ENCODE measurements around the gene CEP76. TPM values are rescaled to one million over a fixed set of nuclear protein-coding genes. Genes with fewer than 3 reads are reported as not detected.
"Not testable (repeated sequence)": the region's sequence is repeated elsewhere in the genome, so short reads cannot be mapped to it uniquely, and the experiment has no call there.

The CEP76 gene
- total RNA-seq, 2 donors from 2014 or later: 10.1 to 14.4 TPM

DNA sequence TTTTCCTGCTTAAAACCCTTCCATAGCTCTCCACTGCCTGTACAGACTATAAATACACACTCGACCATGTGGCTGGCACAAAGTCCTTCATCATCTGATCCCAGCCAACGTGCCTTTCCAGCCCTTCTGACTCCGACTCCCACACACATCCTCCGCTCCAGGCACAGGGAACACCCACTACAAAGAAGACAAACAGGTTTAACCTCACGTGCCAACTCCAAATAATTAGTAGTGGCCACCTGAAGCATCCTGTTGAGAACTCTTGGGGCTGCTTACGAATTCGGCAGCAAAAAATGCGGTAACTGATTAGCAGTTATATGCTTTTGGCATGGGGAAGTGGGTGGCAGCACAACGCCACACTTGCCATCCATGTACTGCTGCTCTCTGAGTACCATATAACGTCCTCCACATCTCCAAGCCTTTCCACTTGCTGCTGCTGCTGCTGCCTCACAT, 56.7 kb downstream of the CEP76 start:
- H3K36me3 Mint-ChIP-seq: no peaks in the 10 kb centered on the region
- H3K4me1 Mint-ChIP-seq (ENCODE audit: low read depth in 2 of 2): no peaks in the 10 kb centered on the region
- no peak overlapping the region for H3K4me3 Mint-ChIP-seq
- H3K9me3 Mint-ChIP-seq: no peaks in the 10 kb centered on the region
- no peak for ATAC-seq
- H3K27ac Mint-ChIP-seq: no peak overlapping the region
- H3K27me3 Mint-ChIP-seq: peaks cover 0 to 5% of the 10 kb centered on the region in 2 donors
- DNase-seq (ENCODE audit: low spot score): no peak

DNA sequence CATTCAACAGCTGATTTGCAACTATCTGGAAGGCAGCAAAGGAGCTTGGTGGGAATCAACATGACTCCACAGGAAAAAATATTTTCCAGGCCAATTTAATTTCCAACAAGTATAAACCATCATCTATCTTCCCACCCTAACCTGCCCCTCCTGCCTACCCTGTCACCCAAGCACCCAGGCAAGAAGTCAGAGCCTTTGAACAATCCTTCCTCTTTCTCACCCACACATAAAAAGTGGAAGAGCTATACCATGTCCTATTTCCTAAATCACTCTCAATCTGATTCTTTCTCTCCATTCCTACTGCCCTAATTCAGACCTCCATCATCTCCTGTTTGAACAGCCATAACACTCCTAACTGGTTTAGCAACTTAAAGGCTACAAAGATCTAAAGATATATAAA, 57.3 kb downstream of the CEP76 start:
- Mint-ChIP-seq H3K36me3 (no peaks in the 10 kb centered on the region), H3K27me3 (peaks cover 0 to 5% of the 10 kb centered on the region in 2 donors), H3K9me3 (no peaks in the 10 kb centered on the region), H3K27ac (no peak overlapping the region), H3K4me3 (no peak overlapping the region), H3K4me1 (ENCODE audit: low read depth in 2 of 2) (no peaks in the 10 kb centered on the region)
- DNase-seq (ENCODE audit: low spot score) (no peak), ATAC-seq (no peak)

DNA sequence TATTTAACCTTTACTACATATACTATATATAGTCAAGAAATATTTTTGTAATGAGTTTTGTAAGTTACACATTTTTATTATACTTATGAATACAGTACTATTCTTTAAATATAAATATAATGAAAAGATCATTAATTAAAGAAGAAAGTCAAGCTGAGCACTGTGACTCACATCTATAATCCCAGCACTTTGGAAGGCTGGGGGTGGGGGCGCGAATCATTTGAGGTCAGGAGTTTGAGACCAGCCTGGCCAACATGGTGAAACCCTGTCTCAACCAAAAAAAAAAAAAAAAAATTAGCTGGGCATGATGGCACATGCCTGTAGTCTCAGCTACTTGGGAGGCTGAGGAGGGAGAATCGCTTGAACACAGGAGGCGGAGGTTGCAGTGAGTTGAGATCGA, 58.8 kb downstream of the CEP76 start:
- H3K36me3 Mint-ChIP-seq; H3K27ac Mint-ChIP-seq; ATAC-seq; H3K4me3 Mint-ChIP-seq; DNase-seq (ENCODE audit: low spot score); H3K27me3 Mint-ChIP-seq; H3K4me1 Mint-ChIP-seq (ENCODE audit: low read depth in 2 of 2); H3K9me3 Mint-ChIP-seq: not testable (repeated sequence)

DNA sequence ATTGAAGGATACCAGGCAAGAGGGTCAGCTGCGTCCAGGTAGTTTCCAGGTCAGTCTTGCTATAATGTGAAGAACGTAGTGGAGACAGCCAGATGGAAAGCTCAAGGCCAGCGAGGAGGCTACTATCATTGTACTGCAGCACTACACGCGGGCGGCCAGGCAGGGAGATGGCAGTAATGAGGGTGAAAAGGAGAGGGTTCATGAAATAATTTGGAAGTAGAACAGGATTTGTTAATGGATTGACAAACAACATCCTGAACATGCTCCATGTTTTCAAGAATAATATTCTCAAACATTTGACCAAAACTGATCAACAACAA, 61.7 kb downstream of the CEP76 start:
- peaks cover 3 to 5% of the 10 kb centered on the region in 2 donors for H3K4me1 Mint-ChIP-seq (ENCODE audit: low read depth in 2 of 2)
- H3K4me3 Mint-ChIP-seq: no peak overlapping the region
- peaks cover 0 to 5% of the 10 kb centered on the region in 2 donors for H3K27me3 Mint-ChIP-seq
- ATAC-seq: no peak
- no peak overlapping the region for H3K27ac Mint-ChIP-seq
- no peaks in the 10 kb centered on the region for H3K36me3 Mint-ChIP-seq
- DNase-seq (ENCODE audit: low spot score): no peak
- H3K9me3 Mint-ChIP-seq: no peaks in the 10 kb centered on the region

DNA sequence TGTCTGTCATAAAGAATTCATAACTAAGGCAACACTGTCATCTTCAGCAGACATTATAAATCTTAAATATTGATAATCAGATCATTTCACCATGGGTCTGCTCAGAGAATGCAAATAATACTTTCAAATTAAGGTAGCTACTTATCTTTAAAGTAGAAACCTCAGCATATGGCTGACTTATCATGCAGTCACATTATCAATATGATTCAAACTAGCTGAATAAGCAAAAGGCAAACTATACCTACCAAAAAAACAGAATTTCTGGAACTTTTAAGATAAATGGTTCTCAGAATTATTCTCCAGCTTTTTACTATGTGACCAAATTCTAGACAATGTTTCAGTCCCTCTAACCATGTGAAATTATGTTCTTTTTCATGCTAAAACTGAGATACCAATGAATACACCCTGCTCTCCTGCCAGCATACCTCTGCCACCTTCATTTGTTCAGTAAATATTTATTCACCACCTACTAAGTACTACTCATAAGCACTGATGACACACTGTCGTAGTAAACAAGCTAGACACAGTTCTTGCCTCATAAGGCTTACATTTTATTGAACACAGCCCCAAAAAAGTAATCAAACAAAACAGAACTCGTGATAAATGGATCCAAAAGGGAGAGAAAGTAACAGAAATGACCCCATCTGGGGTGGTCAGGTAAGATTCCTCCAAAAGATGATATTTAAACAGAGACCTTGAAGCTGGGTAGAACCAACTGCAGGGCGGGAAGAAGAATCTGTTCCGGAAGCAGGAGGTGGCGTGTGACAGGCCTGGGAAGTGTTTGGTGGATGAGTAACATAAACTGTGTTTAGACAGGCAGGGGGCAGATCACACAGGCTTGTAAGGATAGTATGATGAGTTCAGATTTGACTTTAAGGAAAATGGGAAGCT, 62.3 kb downstream of the CEP76 start:
- no peak overlapping the region for H3K4me3 Mint-ChIP-seq
- DNase-seq (ENCODE audit: low spot score) (no peak), ATAC-seq (no peak)
- H3K27ac Mint-ChIP-seq: no peak overlapping the region
- H3K36me3 Mint-ChIP-seq: no peaks in the 10 kb centered on the region
- H3K9me3 Mint-ChIP-seq: no peaks in the 10 kb centered on the region
- H3K27me3 Mint-ChIP-seq: no peaks in the 10 kb centered on the region
- peaks cover 3 to 5% of the 10 kb centered on the region in 2 donors for H3K4me1 Mint-ChIP-seq (ENCODE audit: low read depth in 2 of 2)

DNA sequence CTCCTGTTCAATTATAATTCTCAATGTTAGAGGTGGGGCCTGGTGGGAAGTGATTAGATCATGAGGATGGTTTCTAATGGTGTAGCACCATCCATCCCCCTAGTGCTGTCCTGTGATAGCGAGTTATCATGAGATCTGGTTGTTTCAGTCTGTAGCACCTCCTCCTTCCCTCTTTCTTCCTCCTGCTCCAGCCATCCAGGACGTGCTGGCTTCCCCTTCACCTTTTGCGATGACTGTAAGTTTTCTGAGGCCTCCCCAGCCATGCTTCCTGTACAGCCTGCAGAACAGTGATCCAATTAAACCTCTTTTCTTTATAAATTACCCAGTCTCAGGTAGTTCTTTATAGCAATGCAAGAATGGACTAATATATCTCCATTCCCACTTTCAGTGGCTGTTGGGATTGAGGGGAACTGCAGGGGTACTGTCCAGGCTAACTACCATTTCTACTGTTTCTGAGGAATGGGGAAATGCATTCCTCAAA, 63.8 kb downstream of the CEP76 start:
- ATAC-seq (no peak), DNase-seq (ENCODE audit: low spot score) (no peak)
- no peaks in the 10 kb centered on the region for H3K36me3 Mint-ChIP-seq
- H3K9me3 Mint-ChIP-seq: no peaks in the 10 kb centered on the region
- no peaks in the 10 kb centered on the region for H3K27me3 Mint-ChIP-seq
- no peak overlapping the region for H3K4me3 Mint-ChIP-seq
- H3K27ac Mint-ChIP-seq: no peak overlapping the region
- H3K4me1 Mint-ChIP-seq (ENCODE audit: low read depth in 2 of 2): peaks cover 3 to 5% of the 10 kb centered on the region in 2 donors

DNA sequence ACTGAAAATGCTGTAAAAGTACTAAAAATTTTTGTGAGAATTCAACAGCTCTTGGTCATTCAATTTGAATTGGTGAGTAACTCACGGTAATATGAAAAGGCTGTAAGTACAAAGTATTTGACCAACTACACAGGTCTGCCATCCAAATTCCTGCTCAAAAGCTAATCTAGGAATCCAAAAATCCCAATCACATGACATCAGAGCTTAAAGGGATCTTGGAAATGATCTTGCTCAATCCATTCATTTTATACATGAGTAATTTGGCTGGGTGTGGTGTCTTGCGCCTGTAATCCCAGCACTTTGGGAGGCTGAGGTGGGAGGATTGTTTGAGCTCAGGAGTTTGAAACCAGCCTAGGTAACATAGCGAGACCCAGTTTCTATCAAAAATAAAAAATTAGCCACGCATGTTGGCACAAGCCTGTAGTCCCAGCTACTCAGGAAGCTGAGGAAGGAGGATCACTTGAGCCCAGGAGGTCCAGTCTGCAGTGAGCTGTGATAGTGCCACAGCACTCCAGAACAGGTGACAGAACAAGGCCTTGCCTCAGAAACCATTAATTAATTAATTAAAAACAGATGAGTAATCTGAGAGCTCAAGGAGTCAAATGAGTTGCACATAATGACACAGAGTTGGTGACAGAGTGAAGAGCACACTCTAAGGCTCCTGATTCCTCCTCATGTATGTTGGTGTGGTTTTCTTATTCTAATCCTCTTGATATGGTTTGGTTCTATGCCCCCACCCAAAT, 64.5 kb downstream of the CEP76 start:
- ATAC-seq: no peak

DNA sequence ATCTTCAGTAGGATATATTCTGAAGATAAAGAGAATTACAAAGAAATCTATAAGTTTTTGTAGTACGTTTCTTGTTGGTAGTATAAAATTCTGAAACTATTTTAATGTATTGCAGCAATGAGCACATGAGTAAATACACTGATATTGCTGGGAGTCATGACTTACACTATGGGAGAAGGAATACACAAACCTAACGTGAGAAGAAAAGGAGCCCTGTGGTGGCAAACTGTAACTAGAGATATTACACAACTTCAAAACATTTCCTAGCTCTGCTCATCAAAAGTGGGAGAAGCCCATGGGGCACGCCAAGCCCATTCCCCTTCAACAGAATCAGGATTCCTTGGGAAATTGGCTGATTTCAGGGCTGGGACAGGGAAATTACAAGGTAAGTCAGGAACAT, 65.1 kb downstream of the CEP76 start:
- no peaks in the 10 kb centered on the region for H3K9me3 Mint-ChIP-seq
- H3K27me3 Mint-ChIP-seq: no peaks in the 10 kb centered on the region
- DNase-seq (ENCODE audit: low spot score) (no peak), ATAC-seq (no peak)
- H3K27ac Mint-ChIP-seq: no peak overlapping the region
- H3K36me3 Mint-ChIP-seq: no peaks in the 10 kb centered on the region
- no peak overlapping the region for H3K4me3 Mint-ChIP-seq
- H3K4me1 Mint-ChIP-seq (ENCODE audit: low read depth in 2 of 2): peaks cover 3 to 5% of the 10 kb centered on the region in 2 donors

More for the DNA sequence above, 64.5 kb downstream of the CEP76 start:
- Mint-ChIP-seq H3K4me1 (ENCODE audit: low read depth in 2 of 2) (peaks cover 3 to 5% of the 10 kb centered on the region in 2 donors), H3K36me3 (no peaks in the 10 kb centered on the region), H3K27me3 (no peaks in the 10 kb centered on the region), H3K9me3 (no peaks in the 10 kb centered on the region), H3K27ac (no peak overlapping the region), H3K4me3 (no peak overlapping the region)
- no peak for DNase-seq (ENCODE audit: low spot score)

DNA sequence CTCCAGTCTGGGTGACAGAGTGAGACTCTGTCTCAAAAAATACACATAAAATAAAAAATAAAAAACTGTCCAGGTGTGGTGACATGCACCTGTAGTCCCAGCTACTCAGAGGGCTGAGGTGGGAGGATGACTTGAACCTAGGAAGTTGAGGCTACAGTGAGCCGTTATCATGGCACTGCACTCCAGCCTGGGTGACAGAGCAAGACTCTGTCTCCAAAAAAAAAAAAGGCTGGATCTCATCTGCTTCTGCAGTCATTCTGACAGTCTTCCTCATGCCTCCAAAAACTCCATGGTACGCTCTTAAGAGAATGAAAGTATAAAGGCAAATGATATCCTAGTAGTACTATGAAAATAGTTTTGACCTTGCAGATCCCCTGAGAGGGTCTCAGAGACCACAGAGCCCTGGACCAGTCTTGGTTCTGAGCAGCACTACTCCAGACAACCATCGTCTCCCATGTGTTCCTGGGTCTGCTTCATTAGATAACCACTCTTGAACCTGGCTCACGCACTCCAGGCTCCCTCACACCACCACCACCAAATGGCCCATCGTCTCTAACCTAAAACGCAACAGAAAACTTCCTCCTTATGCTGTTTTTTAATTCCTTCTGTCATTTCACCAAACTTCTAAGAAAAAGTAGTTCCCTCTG, 70.6 kb downstream of the CEP76 start:
- ATAC-seq: no peak
- H3K4me1 Mint-ChIP-seq (ENCODE audit: low read depth in 2 of 2): peaks cover 3 to 5% of the 10 kb centered on the region in 2 donors
- DNase-seq (ENCODE audit: low spot score): no peak
- H3K27me3 Mint-ChIP-seq: peaks cover 0 to 2% of the 10 kb centered on the region in 2 donors
- no peak overlapping the region for H3K4me3 Mint-ChIP-seq
- no peak overlapping the region for H3K27ac Mint-ChIP-seq
- H3K9me3 Mint-ChIP-seq: no peaks in the 10 kb centered on the region
- no peaks in the 10 kb centered on the region for H3K36me3 Mint-ChIP-seq

DNA sequence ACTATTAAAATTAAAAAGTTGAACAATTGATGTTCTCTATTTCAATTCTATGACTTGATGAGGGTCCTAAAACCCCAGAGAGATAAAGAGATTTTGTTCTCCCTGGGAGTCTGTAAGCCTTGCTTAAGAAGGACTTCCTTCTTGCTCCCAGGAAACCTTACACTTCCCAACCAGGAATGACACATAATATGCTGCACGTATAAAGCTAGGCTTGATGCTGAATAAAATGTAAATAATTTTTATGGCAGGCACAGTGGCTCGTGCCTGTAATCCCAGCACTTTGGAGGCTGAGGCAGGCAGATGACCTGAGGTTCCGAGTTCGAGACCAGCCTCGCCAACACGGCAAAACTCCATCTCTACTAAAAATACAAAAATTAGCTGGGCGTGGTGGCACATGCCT, 72.4 kb downstream of the CEP76 start:
- H3K27ac Mint-ChIP-seq: no peak overlapping the region

DNA sequence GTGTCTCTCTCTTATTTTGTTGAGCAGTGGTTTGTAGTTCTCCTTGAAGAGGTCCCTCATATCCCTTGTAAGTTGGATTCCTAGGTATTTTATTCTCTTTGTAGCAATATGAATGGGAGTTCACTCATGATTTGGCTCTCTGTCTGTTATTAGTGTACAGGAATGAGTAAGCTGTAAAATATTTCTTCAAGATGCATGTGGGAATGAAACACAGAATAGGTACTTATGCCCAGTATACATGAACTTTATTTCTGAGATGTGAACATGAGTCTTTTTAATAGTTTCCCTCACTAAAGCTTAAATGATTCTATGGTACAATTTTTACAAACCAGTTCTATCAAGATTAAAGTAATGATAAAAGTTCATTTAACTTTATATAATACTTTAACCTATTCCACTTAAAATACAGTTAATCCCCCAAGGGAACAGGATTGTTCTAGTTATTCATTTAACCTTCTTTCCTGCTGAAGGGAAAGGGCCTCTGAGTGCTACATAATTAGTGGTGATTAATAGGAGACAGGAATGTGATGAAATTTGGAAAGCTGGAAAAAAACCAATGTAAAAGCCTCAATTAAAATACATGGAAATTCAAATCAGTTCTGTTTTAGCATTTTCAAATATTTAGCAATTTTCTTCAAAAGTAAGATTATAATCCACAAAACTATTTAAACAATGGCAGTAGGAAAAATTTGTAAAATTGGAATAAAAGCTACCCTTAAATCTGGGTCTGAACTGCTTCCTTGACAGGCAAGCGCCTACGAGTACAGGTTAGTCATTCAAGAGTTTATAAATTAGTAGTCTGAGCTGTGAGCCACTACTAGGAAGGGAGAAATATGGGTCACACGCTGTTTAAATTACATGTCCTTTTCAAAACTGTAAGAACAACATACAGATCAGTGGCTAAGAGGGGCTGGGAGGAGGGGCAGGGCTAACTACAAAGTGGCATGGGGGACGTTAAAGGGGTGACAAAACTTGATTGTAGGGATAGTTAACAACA, 73.5 kb downstream of the CEP76 start:
- Mint-ChIP-seq H3K4me1 (ENCODE audit: low read depth in 2 of 2) (no peaks in the 10 kb centered on the region), H3K36me3 (no peaks in the 10 kb centered on the region), H3K4me3 (no peak overlapping the region), H3K27me3 (peaks cover 0 to 2% of the 10 kb centered on the region in 2 donors), H3K9me3 (no peaks in the 10 kb centered on the region), H3K27ac (no peak overlapping the region)
- no peak for DNase-seq (ENCODE audit: low spot score)
- peak in 1 of 2 donors; percentile 60 for ATAC-seq

More for the DNA sequence above, 72.4 kb downstream of the CEP76 start:
- H3K9me3 Mint-ChIP-seq: no peaks in the 10 kb centered on the region
- no peak overlapping the region for H3K4me3 Mint-ChIP-seq
- H3K4me1 Mint-ChIP-seq (ENCODE audit: low read depth in 2 of 2): no peaks in the 10 kb centered on the region
- ATAC-seq: no peak
- no peaks in the 10 kb centered on the region for H3K36me3 Mint-ChIP-seq
- no peak for DNase-seq (ENCODE audit: low spot score)
- peaks cover 0 to 2% of the 10 kb centered on the region in 2 donors for H3K27me3 Mint-ChIP-seq

DNA sequence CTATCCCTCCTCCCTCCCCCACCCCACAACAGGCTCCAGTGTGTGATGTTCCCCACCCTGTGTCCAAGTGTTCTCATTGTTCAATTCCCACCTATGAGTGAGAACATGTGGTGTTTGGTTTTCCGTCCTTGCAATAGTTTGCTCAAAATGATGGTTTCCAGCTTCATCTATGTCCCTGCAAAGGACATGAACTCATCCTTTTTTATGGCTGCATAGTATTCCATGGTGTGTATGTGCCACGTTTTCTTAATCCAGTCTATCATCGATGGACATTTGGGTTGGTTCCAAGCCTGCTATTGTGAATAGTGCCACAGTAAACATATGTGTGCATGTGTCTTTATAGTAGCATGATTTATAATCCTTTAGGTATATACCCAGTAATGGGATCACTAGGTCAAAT, 75.3 kb downstream of the CEP76 start:
- not testable (repeated sequence) for H3K4me1 Mint-ChIP-seq (ENCODE audit: low read depth in 2 of 2); H3K36me3 Mint-ChIP-seq; H3K27ac Mint-ChIP-seq; DNase-seq (ENCODE audit: low spot score); H3K4me3 Mint-ChIP-seq; H3K9me3 Mint-ChIP-seq; ATAC-seq; H3K27me3 Mint-ChIP-seq

DNA sequence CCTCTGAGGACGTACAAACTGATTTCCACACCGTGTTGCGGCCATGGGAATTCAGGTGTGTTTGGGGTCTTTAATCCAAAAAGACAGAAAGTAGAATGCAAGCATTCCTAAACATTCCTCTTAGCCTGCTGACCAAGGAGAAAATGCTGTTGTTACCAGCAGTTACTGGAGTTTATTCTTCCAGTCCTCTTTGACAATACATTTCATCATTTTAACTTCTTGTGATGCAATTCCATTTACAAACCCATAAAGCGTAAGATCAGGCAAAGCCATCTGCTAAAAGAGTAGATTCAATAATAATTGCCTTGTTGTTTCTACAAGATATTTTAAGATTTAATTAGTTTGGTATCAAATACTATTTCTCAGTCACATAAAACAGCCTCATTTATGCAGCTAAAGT, 77.3 kb downstream of the CEP76 start:
- H3K27me3 Mint-ChIP-seq: peaks cover 0 to 2% of the 10 kb centered on the region in 2 donors
- no peaks in the 10 kb centered on the region for H3K9me3 Mint-ChIP-seq
- no peak for ATAC-seq
- no peaks in the 10 kb centered on the region for H3K4me1 Mint-ChIP-seq (ENCODE audit: low read depth in 2 of 2)
- no peak overlapping the region for H3K4me3 Mint-ChIP-seq
- H3K27ac Mint-ChIP-seq: no peak overlapping the region
- DNase-seq (ENCODE audit: low spot score): no peak
- H3K36me3 Mint-ChIP-seq: no peaks in the 10 kb centered on the region

Measured in natural killer cell treated with Interleukin-12 subunit alpha and Interleukin-12 subunit beta and Interleukin-15 and Interleukin-18, amount 100 ng/mL, for 72 hours (primary cell).